ENCODE results near the gene NECAB3. TPM values are rescaled to one million over a fixed set of nuclear protein-coding genes. Genes with fewer than 3 reads are reported as not detected.

NECAB3 gene
- total RNA-seq, 8 experiments from 2014 or later = 17.4 to 53.7 (median 25.9) TPM

DNA sequence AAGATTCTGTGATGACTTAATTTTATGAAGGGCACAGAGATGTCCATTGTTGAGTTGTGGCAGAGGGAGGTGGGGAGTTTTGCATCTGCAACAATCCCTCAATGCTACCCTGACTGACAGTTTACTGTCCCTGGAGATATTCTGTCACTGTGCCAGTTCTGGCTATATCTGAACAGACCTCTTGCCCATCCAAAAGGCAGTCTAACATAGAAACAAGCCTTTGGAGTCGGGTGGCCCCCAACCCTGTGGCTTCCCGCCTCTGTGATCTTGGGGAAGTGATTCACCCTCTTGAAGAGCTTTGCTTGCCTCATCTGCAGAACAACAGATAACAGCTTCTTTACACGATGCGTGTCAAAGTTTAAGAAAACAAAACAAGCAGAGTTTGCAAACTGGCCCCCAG lies 15.7 kb upstream of the NECAB3 start:
- H3K4me1 ChIP-seq (replicated peaks in 1 of 2) = peaks cover 13 to 18% of the 10 kb centered on the region in 2 donors
- no peak overlapping the region for H3K4me3 ChIP-seq
- WGBS, 10 experiments = 0 to 80% (median 32%) methylated on average over 1 to 4 of the region's 4 CpGs; no CpG with 5 or more reads in 2 of the 10 experiments
- H3K27ac ChIP-seq = no peak overlapping the region
- in situ Hi-C loops (cut with MboI; ENCODE audit: low pct_unique_long_range_greater_than_20kb in 2 of 9, low sequenced_read_pairs in 9 of 9, unreplicated experiment in 9 of 9) = no loop called here
- ATAC-seq (replicated peaks in 6 of 8) = no peak

DNA sequence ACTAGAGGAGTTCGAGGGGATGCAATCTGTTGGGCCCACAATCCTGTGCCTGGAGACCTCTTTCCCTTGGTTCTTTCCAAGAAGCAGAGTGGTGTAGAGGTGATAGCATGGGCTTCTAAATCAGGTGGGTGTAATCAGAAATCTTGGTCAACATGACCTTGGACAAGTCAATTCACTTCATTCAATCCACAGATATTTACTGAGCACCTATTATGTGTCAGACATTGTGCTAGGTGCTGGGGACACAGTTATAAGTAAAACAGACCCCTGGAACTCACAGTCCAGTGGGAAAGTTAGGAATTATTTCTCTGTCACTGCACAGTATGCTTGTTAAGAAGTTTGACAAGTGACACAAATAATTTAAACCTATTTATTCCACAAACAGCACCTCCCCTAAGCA lies 15.3 kb upstream of the NECAB3 start:
- in situ Hi-C loops (cut with MboI; ENCODE audit: low pct_unique_long_range_greater_than_20kb in 2 of 9, low sequenced_read_pairs in 9 of 9, unreplicated experiment in 9 of 9) = no loop called here
- H3K27ac ChIP-seq = no peak overlapping the region
- WGBS, 10 experiments = 100% methylated on average over 1 of the region's 1 CpG; no CpG with 5 or more reads in 9 of the 10 experiments
- H3K4me3 ChIP-seq = no peak overlapping the region
- ATAC-seq (replicated peaks in 6 of 8) = no peak
- peaks cover 17 to 21% of the 10 kb centered on the region in 2 donors for H3K4me1 ChIP-seq (replicated peaks in 1 of 2)

DNA sequence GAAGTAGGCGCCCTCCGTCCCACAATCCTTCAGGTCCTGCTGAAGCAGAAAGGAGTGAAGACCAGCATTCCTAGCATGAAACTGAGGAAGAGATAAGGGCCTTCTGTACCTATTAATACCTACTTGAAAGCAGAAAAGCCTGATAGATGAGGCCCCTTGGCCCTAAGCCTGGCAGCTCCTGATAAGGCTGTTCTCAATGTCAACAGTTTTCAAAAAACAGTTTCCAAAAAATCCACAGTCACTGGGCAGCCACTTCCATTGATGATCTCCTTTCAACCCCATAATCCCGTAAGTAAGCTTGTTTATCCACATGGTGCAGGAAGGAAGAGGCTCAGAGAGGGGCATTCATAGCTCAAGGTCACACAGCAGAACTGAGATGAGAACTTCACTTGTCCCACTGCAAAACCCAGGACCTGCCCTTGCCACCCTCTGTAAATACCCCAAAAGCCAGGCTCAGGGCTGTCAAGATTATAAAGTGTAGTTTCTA lies 14.8 kb upstream of the NECAB3 start:
- no peak for ATAC-seq (replicated peaks in 6 of 8)
- no peak overlapping the region for H3K27ac ChIP-seq
- 83 to 100% (median 98%) methylated on average over 1 to 3 of the region's 3 CpGs; no CpG with 5 or more reads in 4 of the 10 experiments for WGBS, 10 experiments

DNA sequence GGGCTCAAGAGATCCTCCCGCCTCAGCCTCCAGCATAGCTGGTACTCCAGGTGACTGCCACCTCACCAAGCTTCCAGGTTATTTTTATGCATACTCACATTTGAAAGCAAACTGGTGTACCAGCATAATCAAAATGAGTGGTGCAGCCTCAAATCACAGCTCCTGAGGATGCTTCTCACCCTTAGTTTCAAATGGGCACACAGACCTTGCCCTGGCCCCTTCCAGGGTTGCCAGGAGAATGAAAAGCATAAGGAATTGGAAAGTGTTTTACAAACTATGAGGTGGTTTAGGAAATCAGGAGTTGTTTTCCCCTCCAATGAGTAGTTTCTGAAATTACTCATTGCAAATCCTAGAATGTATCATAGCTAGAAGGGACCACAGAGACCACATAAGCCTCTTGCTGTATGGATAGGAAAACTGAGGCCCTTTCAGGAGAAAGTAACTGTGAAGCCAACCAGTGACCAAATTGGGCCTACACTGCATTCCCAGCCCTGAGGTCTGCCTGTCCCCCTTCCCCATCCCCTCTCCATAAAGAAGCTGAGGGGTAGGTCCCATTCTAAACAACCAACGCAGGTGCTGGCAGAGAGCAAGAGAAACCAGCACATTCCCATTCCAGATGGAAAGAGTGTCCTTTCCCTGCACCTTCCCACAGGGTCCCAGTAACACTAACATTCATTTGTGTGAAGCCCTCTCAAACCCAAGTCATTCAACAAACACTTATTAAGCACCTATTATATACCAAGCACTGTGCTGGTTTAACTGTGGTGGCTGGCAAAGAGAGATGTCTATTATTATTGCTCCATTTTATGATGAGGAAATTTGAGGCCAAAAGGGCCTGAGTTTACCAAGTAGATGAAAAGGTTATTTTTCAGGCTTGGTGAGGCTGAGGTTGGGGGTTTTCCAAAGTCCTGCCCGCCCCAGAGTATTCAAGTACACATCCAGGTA lies 14.0 kb upstream of the NECAB3 start:
- in situ Hi-C loops (cut with MboI; ENCODE audit: low pct_unique_long_range_greater_than_20kb in 2 of 9, low sequenced_read_pairs in 9 of 9, unreplicated experiment in 9 of 9) = no loop called here
- H3K27ac ChIP-seq = no peak overlapping the region
- H3K4me1 ChIP-seq (replicated peaks in 1 of 2) = peaks cover 9 to 13% of the 10 kb centered on the region in 2 donors
- no peak overlapping the region for H3K4me3 ChIP-seq
- 67 to 100% (median 100%) methylated on average over 1 to 3 of the region's 3 CpGs; no CpG with 5 or more reads in 1 of the 10 experiments for WGBS, 10 experiments
- no peak for ATAC-seq (replicated peaks in 6 of 8)

More for the DNA sequence above, 14.8 kb upstream of the NECAB3 start:
- Histone ChIP-seq H3K4me3 (no peak overlapping the region), H3K4me1 (replicated peaks in 1 of 2) (peaks cover 16 to 21% of the 10 kb centered on the region in 2 donors)
- in situ Hi-C loops (cut with MboI; ENCODE audit: low pct_unique_long_range_greater_than_20kb in 2 of 9, low sequenced_read_pairs in 9 of 9, unreplicated experiment in 9 of 9) = no loop called here

DNA sequence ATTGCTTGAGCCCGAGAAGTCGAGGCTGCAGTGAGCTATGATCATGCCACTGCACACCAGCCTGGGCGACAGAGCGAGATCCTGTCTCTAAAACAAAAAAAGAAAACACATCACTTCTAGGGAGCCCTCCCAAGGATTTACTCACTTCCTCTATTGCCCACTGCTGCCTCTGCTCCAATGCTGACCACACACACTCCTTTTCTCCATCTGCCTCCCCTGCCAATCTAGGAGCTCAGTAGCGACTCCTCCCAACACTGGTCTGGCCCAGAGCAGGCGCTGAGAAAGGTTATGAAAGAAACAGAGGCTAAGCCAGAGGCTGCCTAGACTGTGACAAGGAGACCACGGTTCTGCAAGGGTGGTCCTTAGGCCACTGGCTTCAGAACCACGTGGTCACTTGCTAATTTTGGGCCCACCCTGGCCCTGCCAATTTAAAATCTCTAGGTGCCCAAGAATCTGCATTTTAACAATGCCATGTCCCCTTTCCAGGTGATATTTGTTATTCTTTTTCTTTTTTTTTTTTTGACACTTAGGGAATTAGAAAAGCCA lies 13.2 kb upstream of the NECAB3 start:
- H3K27ac ChIP-seq = no peak overlapping the region
- H3K4me3 ChIP-seq = no peak overlapping the region
- no peak for ATAC-seq (replicated peaks in 6 of 8)
- H3K4me1 ChIP-seq (replicated peaks in 1 of 2) = peaks cover 8 to 11% of the 10 kb centered on the region in 2 donors
- 37 to 94% (median 74%) methylated on average over 2 to 6 of the region's 8 CpGs; no CpG with 5 or more reads in 3 of the 10 experiments for WGBS, 10 experiments
- in situ Hi-C loops (cut with MboI; ENCODE audit: low pct_unique_long_range_greater_than_20kb in 2 of 9, low sequenced_read_pairs in 9 of 9, unreplicated experiment in 9 of 9) = no loop called here

DNA sequence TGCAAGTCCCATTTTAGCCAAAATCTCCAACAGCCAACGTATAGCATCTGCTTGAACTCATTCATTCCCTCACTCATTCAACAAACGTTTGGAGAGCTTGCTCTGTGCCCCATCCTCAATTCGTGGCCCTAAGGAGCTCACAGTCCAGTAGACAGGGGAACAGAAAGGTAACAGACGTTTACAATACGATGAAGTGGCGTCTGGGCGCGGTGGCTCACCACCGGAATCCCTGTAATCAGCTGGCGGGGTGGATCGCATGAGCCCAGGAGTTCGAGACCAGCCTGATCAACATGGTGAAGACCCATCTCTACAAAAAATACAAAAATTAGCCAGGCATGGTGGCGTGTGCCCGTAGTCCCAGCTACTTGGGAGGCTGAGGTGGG lies 12.7 kb upstream of the NECAB3 start:
- ATAC-seq (replicated peaks in 6 of 8) = no peak
- Histone ChIP-seq H3K27ac (peak overlapping the region; percentile 9 to 16), H3K4me1 (replicated peaks in 1 of 2) (peaks cover 8 to 11% of the 10 kb centered on the region in 2 donors), H3K4me3 (no peak overlapping the region)
- in situ Hi-C loops (cut with MboI; ENCODE audit: low pct_unique_long_range_greater_than_20kb in 2 of 9, low sequenced_read_pairs in 9 of 9, unreplicated experiment in 9 of 9) = no loop called here
- 72 to 100% (median 84%) methylated on average over 1 to 11 of the region's 14 CpGs; no CpG with 5 or more reads in 4 of the 10 experiments for WGBS, 10 experiments

DNA sequence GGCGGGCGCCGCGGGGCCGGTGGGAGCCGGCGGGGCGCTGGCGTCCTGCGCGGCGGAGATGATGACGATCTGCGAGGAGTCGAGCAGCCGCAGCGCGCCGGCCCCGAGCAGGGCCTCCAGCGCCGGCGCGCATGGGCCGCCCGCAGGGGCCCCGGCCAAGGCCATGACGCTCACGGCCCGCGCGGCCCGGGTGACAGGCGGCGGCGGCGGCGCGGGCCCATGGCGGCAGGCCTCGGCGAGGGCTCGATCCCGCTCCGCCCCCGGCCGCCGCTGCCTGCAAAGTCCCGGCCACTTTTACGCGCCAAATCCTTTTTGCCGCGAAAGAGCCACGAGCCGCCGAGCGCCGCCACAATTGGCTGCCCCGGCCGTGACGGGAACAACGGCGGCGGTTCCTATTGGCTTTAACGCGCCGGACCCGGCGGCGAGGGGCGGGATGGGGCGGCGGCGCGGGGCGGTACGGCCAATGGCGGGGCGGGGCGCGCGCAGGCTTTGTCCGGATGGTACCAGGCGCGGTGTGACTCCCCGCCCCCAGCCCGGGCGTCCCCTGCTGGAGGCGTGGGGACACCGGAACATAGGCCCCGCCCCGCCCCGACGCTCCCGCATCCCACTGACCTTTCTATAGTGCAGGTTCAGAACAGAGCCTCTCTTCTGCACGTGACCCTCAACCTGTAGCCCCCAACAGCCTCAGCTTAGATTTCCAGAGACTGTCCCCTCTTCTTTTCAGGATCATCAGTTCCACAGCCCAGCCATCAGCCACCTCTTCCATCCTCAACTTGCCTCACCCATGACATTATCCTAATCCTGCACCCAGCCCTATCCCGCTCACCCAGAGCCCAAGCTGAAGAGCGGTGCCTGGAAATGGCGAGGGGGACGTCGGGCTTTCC lies 12.1 kb upstream of the NECAB3 start, which contains the start of gene E2F1:
TSS of gene E2F1 (minus strand) at position 286 of the 884 bp plus-strand sequence. CDS start at position 165, 121 bp downstream.
- in situ Hi-C loops (cut with MboI; ENCODE audit: low pct_unique_long_range_greater_than_20kb in 2 of 9, low sequenced_read_pairs in 9 of 9, unreplicated experiment in 9 of 9) = no loop called here
- Histone ChIP-seq H3K4me3 (peak within 1 kb of the TSS; percentile 41 to 65 (median 55)), H3K27ac (peak within 1 kb of the TSS; percentile 9 to 53), H3K4me1 (replicated peaks in 1 of 2) (peaks cover 8 to 11% of the 10 kb centered on the region in 2 donors)
- peak; percentile 87 to 95 (median 92) for ATAC-seq (replicated peaks in 6 of 8)
- 0 to 80% (median 25%) methylated on average over 1 to 16 of the region's 101 CpGs; no CpG with 5 or more reads in 6 of the 10 experiments for WGBS, 10 experiments

DNA sequence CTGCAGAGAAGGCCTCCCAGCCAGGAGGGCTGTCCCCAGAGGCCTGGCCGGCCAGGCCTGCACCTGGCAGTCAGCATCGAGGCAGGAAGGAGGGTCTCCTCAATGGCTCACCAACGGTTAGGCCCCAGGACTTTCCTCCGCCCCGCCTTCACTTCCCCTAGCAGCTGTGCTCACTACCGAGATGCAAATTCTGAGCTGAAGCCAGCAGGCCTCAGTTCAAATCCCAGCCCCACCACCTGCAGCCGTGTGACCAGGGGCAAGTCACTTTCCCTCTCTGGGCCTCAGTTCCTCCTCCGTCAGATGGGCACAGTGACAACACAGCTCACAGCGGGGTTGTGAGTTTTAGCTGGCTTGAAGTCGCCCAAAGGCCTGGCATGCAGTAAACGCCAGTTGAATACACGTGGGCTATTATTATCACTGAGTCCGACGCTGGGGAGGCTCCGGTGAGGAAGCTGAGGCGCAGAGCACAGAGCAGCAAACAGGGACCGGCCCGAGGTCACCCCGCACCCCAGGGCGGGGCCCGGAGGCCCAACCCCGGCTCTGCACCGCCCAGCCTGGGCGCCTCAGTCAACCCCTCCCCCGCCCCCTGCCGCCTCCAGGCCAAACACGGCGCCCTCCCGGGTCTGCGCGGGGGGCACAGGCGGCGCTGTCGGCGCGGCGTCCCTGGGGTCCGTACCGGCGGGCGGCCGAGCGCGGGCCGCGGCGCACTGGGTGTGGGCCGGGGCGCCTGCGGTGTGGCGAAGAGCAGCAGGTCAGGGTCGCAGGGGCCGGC lies 11.3 kb upstream of the NECAB3 start:
- peak overlapping the region in 1 of 2 donors; percentile 53 for H3K27ac ChIP-seq
- peaks cover 8 to 11% of the 10 kb centered on the region in 2 donors for H3K4me1 ChIP-seq (replicated peaks in 1 of 2)
- in situ Hi-C loops (cut with MboI; ENCODE audit: low pct_unique_long_range_greater_than_20kb in 2 of 9, low sequenced_read_pairs in 9 of 9, unreplicated experiment in 9 of 9) = no loop called here
- peak overlapping the region; percentile 41 to 65 (median 55) for H3K4me3 ChIP-seq
- 0 to 9% (median 0%) methylated on average over 1 to 8 of the region's 53 CpGs; no CpG with 5 or more reads in 4 of the 10 experiments for WGBS, 10 experiments
- peak in 7 of 8 experiments; percentile 0 to 59 (median 38) for ATAC-seq (replicated peaks in 6 of 8)

DNA sequence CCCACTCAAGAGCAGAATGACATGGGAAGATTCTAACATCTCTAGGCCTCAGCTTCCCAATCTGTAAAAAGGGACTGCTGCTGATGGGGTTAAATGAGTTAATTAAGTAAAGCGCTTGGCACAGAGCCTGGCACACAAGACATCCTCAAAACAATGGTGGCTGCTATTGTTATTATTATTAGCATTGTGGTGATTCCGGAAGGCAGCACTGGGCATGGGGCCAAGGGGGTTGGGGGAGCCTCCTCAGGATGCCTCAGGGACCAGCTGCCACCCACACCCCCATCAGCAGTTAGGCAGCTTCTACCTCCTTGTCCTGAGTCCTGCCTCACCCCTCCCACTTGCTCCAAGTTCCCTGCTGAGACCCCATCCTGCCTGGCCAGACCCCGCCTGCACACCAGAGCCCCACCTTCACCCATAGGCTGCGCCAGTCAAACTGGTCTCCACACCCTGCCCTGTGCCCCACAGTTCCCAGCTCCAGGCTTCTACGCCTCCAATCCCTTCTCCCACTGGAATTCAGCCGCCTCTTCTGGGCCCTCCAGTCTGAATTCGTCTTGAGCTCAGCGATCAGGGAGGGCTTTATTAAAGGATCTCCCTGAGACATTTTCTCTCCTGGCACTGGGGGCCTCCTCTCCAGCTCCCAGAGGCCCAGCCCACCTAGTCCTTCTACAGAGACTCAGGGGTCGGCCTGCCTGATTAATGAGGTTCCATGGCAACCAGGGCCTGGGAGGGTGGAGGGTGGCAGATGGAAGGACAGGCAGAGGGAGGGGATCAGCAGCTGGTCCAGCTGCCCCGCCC lies 10.5 kb upstream of the NECAB3 start:
- Histone ChIP-seq H3K4me1 (replicated peaks in 1 of 2) (peaks cover 8 to 11% of the 10 kb centered on the region in 2 donors), H3K27ac (peak overlapping the region; percentile 53 to 76), H3K4me3 (peak overlapping the region in 3 of 5 donors; percentile 53 to 58 (median 55))
- ATAC-seq (replicated peaks in 6 of 8) = peak in 4 of 8 experiments; percentile 2 to 51 (median 24)
- in situ Hi-C loops (cut with MboI; ENCODE audit: low pct_unique_long_range_greater_than_20kb in 2 of 9, low sequenced_read_pairs in 9 of 9, unreplicated experiment in 9 of 9) = no loop called here
- WGBS, 10 experiments = 4 to 100% (median 31%) methylated on average over 1 to 5 of the region's 10 CpGs; no CpG with 5 or more reads in 3 of the 10 experiments

DNA sequence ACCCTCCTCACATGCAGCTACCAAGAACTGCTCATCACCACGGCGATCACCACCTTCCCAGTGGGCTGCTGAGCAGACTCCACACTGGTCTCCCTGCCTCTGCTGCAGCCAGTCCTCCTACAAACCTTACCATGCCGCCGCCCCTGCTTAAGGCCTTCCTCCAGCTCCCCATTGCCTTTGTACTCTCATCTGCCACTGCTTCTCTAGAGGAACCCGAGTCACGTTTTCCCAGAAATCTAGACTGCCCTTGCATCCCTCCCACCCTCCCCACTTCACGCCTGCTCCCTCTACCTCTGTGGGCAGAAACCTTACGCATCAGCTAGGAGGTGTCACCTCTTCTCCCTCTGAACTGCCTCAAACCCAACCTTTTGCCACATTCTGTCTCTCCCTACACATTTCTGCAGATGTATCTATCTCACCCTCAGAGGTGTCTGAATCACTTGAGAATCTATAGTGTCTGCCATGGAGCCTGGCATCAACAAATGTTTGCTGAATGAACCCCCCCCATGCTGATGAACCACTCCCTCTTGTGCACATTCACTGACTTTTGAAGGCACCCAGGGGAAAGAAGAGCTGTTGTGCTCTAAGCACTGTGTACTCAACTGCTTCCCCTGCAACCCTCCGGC lies 7.6 kb upstream of the NECAB3 start:
- ATAC-seq (replicated peaks in 6 of 8) = no peak
- in situ Hi-C loops (cut with MboI; ENCODE audit: low pct_unique_long_range_greater_than_20kb in 2 of 9, low sequenced_read_pairs in 9 of 9, unreplicated experiment in 9 of 9) = no loop called here
- Histone ChIP-seq H3K4me3 (no peak overlapping the region), H3K4me1 (replicated peaks in 1 of 2) (peaks cover 8 to 9% of the 10 kb centered on the region in 2 donors), H3K27ac (no peak overlapping the region)
- WGBS, 10 experiments = 42 to 100% (median 73%) methylated on average over 1 to 2 of the region's 9 CpGs; no CpG with 5 or more reads in 7 of the 10 experiments

DNA sequence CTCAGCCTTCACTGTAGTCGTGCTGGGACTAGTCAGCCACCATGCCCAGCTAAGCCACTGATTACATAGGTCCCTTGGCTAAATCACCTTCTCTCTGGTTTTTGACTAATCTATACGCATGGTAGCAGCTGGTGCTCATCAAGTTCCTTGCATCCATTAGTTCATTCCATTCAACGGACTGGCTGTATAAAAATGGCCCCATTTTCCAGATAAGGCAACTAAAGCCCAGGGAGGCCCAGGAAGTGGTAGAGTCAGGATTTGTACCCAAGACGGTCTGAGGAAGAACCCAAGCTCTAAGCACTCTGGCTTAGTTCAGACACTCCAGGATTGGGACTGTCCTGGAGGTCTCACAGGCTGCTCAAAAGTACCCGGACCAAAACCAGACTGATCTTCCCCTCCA lies 7.1 kb upstream of the NECAB3 start:
- H3K27ac ChIP-seq = no peak overlapping the region
- peaks cover 6% of the 10 kb centered on the region in 2 donors for H3K4me1 ChIP-seq (replicated peaks in 1 of 2)
- in situ Hi-C loops (cut with MboI; ENCODE audit: low pct_unique_long_range_greater_than_20kb in 2 of 9, low sequenced_read_pairs in 9 of 9, unreplicated experiment in 9 of 9) = no loop called here
- ATAC-seq (replicated peaks in 6 of 8) = no peak
- 85 to 100% (median 100%) methylated on average over 1 to 3 of the region's 5 CpGs; no CpG with 5 or more reads in 3 of the 10 experiments for WGBS, 10 experiments
- H3K4me3 ChIP-seq = no peak overlapping the region

Data from motor neuron (in vitro differentiated cells).